SK-N-SH (cell line): ENCODE data around the gene HS1BP3. TPM values are rescaled to one million over a fixed set of nuclear protein-coding genes. Genes with fewer than 3 reads are reported as not detected.

Experiments used
- CTCF ChIA-PET: fragments of 300-600, 350-600 bp; formaldehyde crosslinking; extraction: SDS; loops from one replicate; lab custom pipeline; 2021; lab: Yijun Ruan, JAX
- POLR2A ChIA-PET: fragments of 350-600 bp; sonication (Branson Sonifier 250); formaldehyde crosslinking; extraction: SDS; loops from one replicate; lab custom pipeline; 2020; ENCODE audit warnings: antibody characterized with exemption, inconsistent platforms; lab: Yijun Ruan, JAX
- DNase-seq: peaks from one replicate; pipeline ENCODE4 v3.0.0; 2012
- H2AFZ ChIP-seq: fragments of 200-600 bp; sonication (generic); 2 replicates; pipeline ENCODE4 v1.8.1; 2016; ENCODE audit warnings: antibody characterized with exemption, mild to moderate bottlenecking, low read depth
- H3F3A ChIP-seq: fragments of 200-600 bp; sonication (generic); replicated peaks from 2 replicates; pipeline ENCODE3; 2016; ENCODE audit warnings: antibody characterized with exemption, mild to moderate bottlenecking; ENCODE audit not compliant: insufficient read depth
- H3K27ac ChIP-seq, 2 experiments: fragments of 200-500 bp in 1 of 2; fragments of 200-600 bp in 1 of 2; sonication (Bioruptor generic) in 1 of 2; sonication (generic), shearing (Covaris generic) in 1 of 2; 2 replicates each; pipeline versions ENCODE4 v1.5.1 to v1.6.1; 2014 to 2016; ENCODE audit warnings: low read depth in 2 of 2, inconsistent platforms in 1 of 2, low read length in 1 of 2, mild to moderate bottlenecking in 1 of 2, mixed read lengths in 1 of 2
- H3K27me3 ChIP-seq: fragments of 200-600 bp; sonication (generic), shearing (Covaris generic); 2 replicates; pipeline ENCODE4 v1.6.1; 2016; ENCODE audit warnings: mixed run types; ENCODE audit not compliant: insufficient read depth
- H3K36me3 ChIP-seq, 2 experiments: fragments of 200-500 bp in 1 of 2; fragments of 200-600 bp in 1 of 2; sonication (Bioruptor generic) in 1 of 2; sonication (generic) in 1 of 2; replicated peaks in 1 of 2; 2 replicates each; pipeline versions ENCODE3 to v1.5.1; 2014 to 2016; ENCODE audit warnings: low read length in 1 of 2, mild to moderate bottlenecking in 1 of 2; ENCODE audit not compliant: insufficient read depth in 2 of 2, control insufficient read depth in 1 of 2
- H3K4me1 ChIP-seq, 2 experiments: fragments of 200-500 bp in 1 of 2; fragments of 200-600 bp in 1 of 2; sonication (Bioruptor generic) in 1 of 2; sonication (generic), shearing (Covaris generic) in 1 of 2; 2 replicates each; pipeline versions ENCODE4 v1.5.1 to v1.6.1; 2014 to 2016; ENCODE audit warnings: low read depth in 1 of 2, low read length in 1 of 2, mixed run types in 1 of 2; ENCODE audit not compliant: insufficient read depth in 2 of 2, control insufficient read depth in 1 of 2
- H3K4me2 ChIP-seq: fragments of 200-600 bp; sonication (generic), shearing (Covaris generic); 2 replicates; pipeline ENCODE4 v1.6.1; 2017; ENCODE audit warnings: mixed run types
- H3K4me3 ChIP-seq, 2 experiments: fragments of 200-500 bp in 1 of 2; fragments of 200-600 bp in 1 of 2; sonication (Bioruptor generic) in 1 of 2; sonication (generic), shearing (Covaris generic) in 1 of 2; 2 replicates each; pipeline versions ENCODE4 v1.5.1 to v1.8.1; 2014 to 2016; ENCODE audit warnings: low read depth in 2 of 2, inconsistent platforms in 1 of 2, low read length in 1 of 2, mild to moderate bottlenecking in 1 of 2, mixed read lengths in 1 of 2, moderate library complexity in 1 of 2
- H3K79me2 ChIP-seq: fragments of 200-600 bp; sonication (generic); 2 replicates; pipeline ENCODE4 v1.8.1; 2017; ENCODE audit warnings: mild to moderate bottlenecking; ENCODE audit not compliant: insufficient read depth
- H3K9ac ChIP-seq: fragments of 200-600 bp; sonication (generic); 2 replicates; pipeline ENCODE4 v1.6.1; 2017; ENCODE audit warnings: mixed run types
- H3K9me2 ChIP-seq: fragments of 200-600 bp; sonication (generic); 2 replicates; pipeline ENCODE4 v1.6.1; 2017; ENCODE audit warnings: mixed run types
- H3K9me3 ChIP-seq: fragments of 200-600 bp; sonication (generic); 2 replicates; pipeline ENCODE4 v1.6.1; 2017; ENCODE audit warnings: mixed run types, mild to moderate bottlenecking, moderate library complexity
- H4K20me1 ChIP-seq: fragments of 200-600 bp; sonication (generic); 2 replicates; pipeline ENCODE4 v1.6.1; 2017; ENCODE audit warnings: mild to moderate bottlenecking, mixed run types; ENCODE audit not compliant: insufficient read depth
- CHD2 ChIP-seq: fragments of 150-350 bp; IDR thresholded peaks from 2 replicates; pipeline ENCODE4 v1.6.1; 2018; ENCODE audit warnings: low read length; ENCODE audit not compliant: partially characterized antibody
- ELF1 ChIP-seq: IDR thresholded peaks from 2 replicates; pipeline ENCODE4 v1.4.0; 2012
- FOSL2 ChIP-seq: IDR thresholded peaks from 2 replicates; pipeline ENCODE4 v1.4.0; 2012; ENCODE audit warnings: low read depth, mild to moderate bottlenecking, moderate library complexity, borderline replicate concordance
- FOXM1 ChIP-seq: IDR thresholded peaks from 2 replicates; pipeline ENCODE4 v1.4.0; 2012; ENCODE audit warnings: low read depth, mild to moderate bottlenecking
- GABPA ChIP-seq: IDR thresholded peaks from 2 replicates; pipeline ENCODE4 v1.4.0; 2012; ENCODE audit warnings: low read depth, mild to moderate bottlenecking
- NFIC ChIP-seq: IDR thresholded peaks from 2 replicates; pipeline ENCODE4 v1.4.0; 2012; ENCODE audit warnings: borderline replicate concordance
- NRF1 ChIP-seq: IDR thresholded peaks from 2 replicates; pipeline ENCODE4 v1.6.1; 2012; ENCODE audit warnings: low read depth, mild to moderate bottlenecking, low read length
- POLR2AphosphoS5 ChIP-seq: IDR thresholded peaks from 2 replicates; pipeline ENCODE4 v1.6.1; 2012; ENCODE audit warnings: low read depth, low read length
- RCOR1 ChIP-seq: fragments of 150-350 bp; IDR thresholded peaks from 2 replicates; pipeline ENCODE4 v1.6.1; 2017; ENCODE audit warnings: antibody characterized with exemption, low read length
- RFX5 ChIP-seq: IDR thresholded peaks from 2 replicates; pipeline ENCODE4 v1.6.1; 2012; ENCODE audit warnings: mild to moderate bottlenecking, improper control_type of control experiment, low read length
- SIN3A ChIP-seq: IDR thresholded peaks from 2 replicates; pipeline ENCODE4 v1.6.1; 2012; ENCODE audit warnings: low read depth, mild to moderate bottlenecking, low read length, moderate library complexity, borderline replicate concordance
- SMC3 ChIP-seq: IDR thresholded peaks from 2 replicates; pipeline ENCODE4 v1.6.1; 2012; ENCODE audit warnings: low read depth, low read length, improper control_type of control experiment
- TAF1 ChIP-seq: IDR thresholded peaks from 2 replicates; pipeline ENCODE4 v1.6.1; 2012; ENCODE audit warnings: low read depth, mild to moderate bottlenecking, low read length, moderate library complexity, borderline replicate concordance
- TCF12 ChIP-seq: IDR thresholded peaks from 2 replicates; pipeline ENCODE4 v1.4.0; 2012
- WGBS: methylation state at CpG from one replicate; pipeline ENCODE4 v1.1.6; 2017; ENCODE audit warnings: low lambda C conversion rate; 5-methylcytosine and 5-hydroxymethylcytosine counted together
- polyA plus RNA-seq, 3 experiments: library from polyadenylated mRNA; depleted of rRNA; stranded (reverse); fragments of >200 nt; gene quantifications; 2 replicates each; pipeline ENCODE4 v1.2.3, GENCODE V29; 2012
- TF ChIP-seq, protein P1 (sequence below): IDR thresholded peaks from 2 replicates; pipeline ENCODE4 v1.4.0; 2012; ENCODE audit warnings: low read depth
- TF ChIP-seq, protein P2 (sequence below): IDR thresholded peaks from 2 replicates; pipeline ENCODE4 v1.4.0; 2012; ENCODE audit warnings: low read depth, borderline replicate concordance
- TF ChIP-seq, protein P3 (sequence below): IDR thresholded peaks from 2 replicates; pipeline ENCODE4 v1.6.1; 2012; ENCODE audit warnings: mild to moderate bottlenecking, low read depth, low read length, moderate library complexity
- TF ChIP-seq, protein P4 (sequence below): fragments of 150-350 bp; IDR thresholded peaks from 2 replicates; pipeline ENCODE4 v1.6.1; 2017; ENCODE audit warnings: antibody characterized with exemption, low read length, low read depth, borderline replicate concordance
- TF ChIP-seq, protein P5 (sequence below): IDR thresholded peaks from 2 replicates; pipeline ENCODE4; 2012

The HS1BP3 gene
- polyA plus RNA-seq, 1 of the 3 experiments (the other 2 are of a cell fraction) = 20.1 TPM

DNA sequence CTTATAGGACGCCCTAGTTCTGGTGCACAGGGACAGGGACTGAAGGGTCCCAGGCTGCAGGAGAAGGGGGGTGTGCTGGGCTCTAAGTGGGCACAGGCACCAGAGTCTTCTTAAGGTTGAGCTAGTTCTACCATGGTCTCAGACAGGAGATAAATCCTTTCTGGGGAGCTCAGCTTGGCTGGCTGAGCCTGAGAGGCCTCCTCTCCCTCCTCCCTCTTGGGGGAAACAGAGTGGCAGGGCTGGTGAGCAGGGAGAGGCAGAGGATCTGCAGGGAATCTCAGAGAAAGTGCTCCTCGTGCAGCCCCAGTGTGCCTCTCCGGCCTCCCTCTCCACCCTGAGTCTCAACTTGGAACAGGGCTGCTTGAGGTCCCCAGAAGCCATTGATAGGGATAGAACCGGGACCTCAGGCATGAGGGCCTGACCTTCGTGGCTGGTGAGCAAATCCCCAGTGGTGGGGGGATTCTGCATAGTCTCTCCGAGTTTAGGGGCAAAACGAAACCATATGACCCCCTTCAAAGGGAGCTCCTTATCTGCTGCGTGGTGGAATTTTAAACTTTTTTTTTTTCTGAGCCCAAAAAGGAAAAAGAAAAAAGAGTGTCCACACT, 18.1 kb upstream of the HS1BP3 start:
- peak; percentile 34 for DNase-seq
- Histone ChIP-seq H4K20me1 (no peaks in the 10 kb centered on the region), H2AFZ (no peak overlapping the region), H3K79me2 (no peaks in the 10 kb centered on the region), H3K27ac (no peak overlapping the region), H3K36me3 (no peaks in the 10 kb centered on the region), H3K4me3 (no peak overlapping the region), H3K9me2 (no peaks in the 10 kb centered on the region), H3K9ac (no peak overlapping the region), H3K4me1 (peaks cover 0 to 26% of the 10 kb centered on the region in 2 experiments; a peak in 2 of 4 replicates), H3F3A (no peaks in the 10 kb centered on the region), H3K9me3 (no peaks in the 10 kb centered on the region), H3K4me2 (no peak overlapping the region), H3K27me3 (peaks cover 74% of the 10 kb centered on the region)
- CTCF ChIA-PET = interaction anchor here (10.2 kb wide), 1 partner anchor 292 kb away, joined by 96 read pairs; no protein-coding TSS in a partner anchor
- WGBS = 69% methylated on average over 8 of the region's 8 CpGs
- POLR2A ChIA-PET = no interaction called here
- TF ChIP-seq, protein P1, sequence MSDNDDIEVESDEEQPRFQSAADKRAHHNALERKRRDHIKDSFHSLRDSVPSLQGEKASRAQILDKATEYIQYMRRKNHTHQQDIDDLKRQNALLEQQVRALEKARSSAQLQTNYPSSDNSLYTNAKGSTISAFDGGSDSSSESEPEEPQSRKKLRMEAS = no peak
- no peak for TF ChIP-seq NRF1
- TF ChIP-seq RCOR1 = no peak
- TF ChIP-seq ELF1 = no peak
- TF ChIP-seq FOSL2 = no peak
- no peak for TF ChIP-seq GABPA
- no peak for TF ChIP-seq POLR2AphosphoS5
- TF ChIP-seq RFX5 = no peak
- no peak for TF ChIP-seq NFIC
- TF ChIP-seq FOXM1 = no peak
- no peak for TF ChIP-seq TCF12
- TF ChIP-seq, protein P2, sequence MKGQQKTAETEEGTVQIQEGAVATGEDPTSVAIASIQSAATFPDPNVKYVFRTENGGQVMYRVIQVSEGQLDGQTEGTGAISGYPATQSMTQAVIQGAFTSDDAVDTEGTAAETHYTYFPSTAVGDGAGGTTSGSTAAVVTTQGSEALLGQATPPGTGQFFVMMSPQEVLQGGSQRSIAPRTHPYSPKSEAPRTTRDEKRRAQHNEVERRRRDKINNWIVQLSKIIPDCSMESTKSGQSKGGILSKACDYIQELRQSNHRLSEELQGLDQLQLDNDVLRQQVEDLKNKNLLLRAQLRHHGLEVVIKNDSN = no peak
- no peak for TF ChIP-seq SMC3

DNA sequence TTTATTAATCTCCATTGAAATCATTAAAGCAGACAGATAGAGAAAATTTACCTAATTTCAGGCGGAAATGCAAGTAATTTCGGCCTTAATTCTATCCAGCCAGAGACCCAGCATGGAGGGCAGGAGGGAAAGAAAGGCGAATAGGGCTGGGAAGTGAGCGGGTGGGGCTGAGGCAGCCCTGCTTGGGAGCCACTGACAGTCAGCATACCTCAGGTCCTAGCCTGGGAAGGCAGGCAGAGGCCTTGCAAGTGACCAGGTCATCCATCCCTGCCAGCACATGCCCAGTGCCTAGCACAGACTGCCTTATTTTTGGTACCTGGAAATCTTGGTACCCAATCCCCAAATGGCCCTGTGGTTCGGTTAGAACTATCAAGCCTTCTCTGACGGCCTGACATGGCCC, 17.6 kb upstream of the HS1BP3 start:
- H3K27me3 ChIP-seq = peaks cover 79% of the 10 kb centered on the region
- no peaks in the 10 kb centered on the region for H3K9me3 ChIP-seq
- TF ChIP-seq, protein P3, sequence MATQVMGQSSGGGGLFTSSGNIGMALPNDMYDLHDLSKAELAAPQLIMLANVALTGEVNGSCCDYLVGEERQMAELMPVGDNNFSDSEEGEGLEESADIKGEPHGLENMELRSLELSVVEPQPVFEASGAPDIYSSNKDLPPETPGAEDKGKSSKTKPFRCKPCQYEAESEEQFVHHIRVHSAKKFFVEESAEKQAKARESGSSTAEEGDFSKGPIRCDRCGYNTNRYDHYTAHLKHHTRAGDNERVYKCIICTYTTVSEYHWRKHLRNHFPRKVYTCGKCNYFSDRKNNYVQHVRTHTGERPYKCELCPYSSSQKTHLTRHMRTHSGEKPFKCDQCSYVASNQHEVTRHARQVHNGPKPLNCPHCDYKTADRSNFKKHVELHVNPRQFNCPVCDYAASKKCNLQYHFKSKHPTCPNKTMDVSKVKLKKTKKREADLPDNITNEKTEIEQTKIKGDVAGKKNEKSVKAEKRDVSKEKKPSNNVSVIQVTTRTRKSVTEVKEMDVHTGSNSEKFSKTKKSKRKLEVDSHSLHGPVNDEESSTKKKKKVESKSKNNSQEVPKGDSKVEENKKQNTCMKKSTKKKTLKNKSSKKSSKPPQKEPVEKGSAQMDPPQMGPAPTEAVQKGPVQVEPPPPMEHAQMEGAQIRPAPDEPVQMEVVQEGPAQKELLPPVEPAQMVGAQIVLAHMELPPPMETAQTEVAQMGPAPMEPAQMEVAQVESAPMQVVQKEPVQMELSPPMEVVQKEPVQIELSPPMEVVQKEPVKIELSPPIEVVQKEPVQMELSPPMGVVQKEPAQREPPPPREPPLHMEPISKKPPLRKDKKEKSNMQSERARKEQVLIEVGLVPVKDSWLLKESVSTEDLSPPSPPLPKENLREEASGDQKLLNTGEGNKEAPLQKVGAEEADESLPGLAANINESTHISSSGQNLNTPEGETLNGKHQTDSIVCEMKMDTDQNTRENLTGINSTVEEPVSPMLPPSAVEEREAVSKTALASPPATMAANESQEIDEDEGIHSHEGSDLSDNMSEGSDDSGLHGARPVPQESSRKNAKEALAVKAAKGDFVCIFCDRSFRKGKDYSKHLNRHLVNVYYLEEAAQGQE = no peak
- TF ChIP-seq, protein P2 = no peak
- TF ChIP-seq, protein P4, sequence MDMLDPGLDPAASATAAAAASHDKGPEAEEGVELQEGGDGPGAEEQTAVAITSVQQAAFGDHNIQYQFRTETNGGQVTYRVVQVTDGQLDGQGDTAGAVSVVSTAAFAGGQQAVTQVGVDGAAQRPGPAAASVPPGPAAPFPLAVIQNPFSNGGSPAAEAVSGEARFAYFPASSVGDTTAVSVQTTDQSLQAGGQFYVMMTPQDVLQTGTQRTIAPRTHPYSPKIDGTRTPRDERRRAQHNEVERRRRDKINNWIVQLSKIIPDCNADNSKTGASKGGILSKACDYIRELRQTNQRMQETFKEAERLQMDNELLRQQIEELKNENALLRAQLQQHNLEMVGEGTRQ = no peak
- TF ChIP-seq, protein P5, sequence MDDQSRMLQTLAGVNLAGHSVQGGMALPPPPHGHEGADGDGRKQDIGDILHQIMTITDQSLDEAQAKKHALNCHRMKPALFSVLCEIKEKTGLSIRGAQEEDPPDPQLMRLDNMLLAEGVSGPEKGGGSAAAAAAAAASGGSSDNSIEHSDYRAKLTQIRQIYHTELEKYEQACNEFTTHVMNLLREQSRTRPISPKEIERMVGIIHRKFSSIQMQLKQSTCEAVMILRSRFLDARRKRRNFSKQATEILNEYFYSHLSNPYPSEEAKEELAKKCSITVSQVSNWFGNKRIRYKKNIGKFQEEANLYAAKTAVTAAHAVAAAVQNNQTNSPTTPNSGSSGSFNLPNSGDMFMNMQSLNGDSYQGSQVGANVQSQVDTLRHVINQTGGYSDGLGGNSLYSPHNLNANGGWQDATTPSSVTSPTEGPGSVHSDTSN = no peak
- no peak for TF ChIP-seq RCOR1
- TF ChIP-seq GABPA = no peak
- no peak for TF ChIP-seq TCF12
- TF ChIP-seq SIN3A = no peak
- no peak for TF ChIP-seq TAF1
- no peak for TF ChIP-seq CHD2
- no peak for TF ChIP-seq NRF1

More for the DNA sequence above, 17.6 kb upstream of the HS1BP3 start:
- Histone ChIP-seq H3F3A (no peaks in the 10 kb centered on the region), H4K20me1 (no peaks in the 10 kb centered on the region), H3K4me1 (peaks cover 0 to 26% of the 10 kb centered on the region in 2 experiments; a peak in 2 of 4 replicates), H3K9me2 (no peaks in the 10 kb centered on the region), H3K9ac (no peak overlapping the region), H3K27ac (no peak overlapping the region), H3K36me3 (no peaks in the 10 kb centered on the region), H3K4me3 (no peak overlapping the region), H3K79me2 (no peaks in the 10 kb centered on the region), H2AFZ (no peak overlapping the region), H3K4me2 (no peak overlapping the region)
- peak; percentile 48 for DNase-seq
- ChIA-PET POLR2A (no interaction called here), CTCF (interaction anchor here (0.8 to 9.8 kb wide), 6 partner anchors 6 to 449 kb away, joined by 3 to 427 read pairs (median 20); partner anchors contain the start of gene HS1BP3)
- 78% methylated on average over 6 of the region's 6 CpGs for WGBS
